Parathyroid adenoma (tissue), 2 donors: Measurements from ENCODE around the gene MEN1.

ENCODE experiments used
- H2AFZ ChIP-seq: fragments of 300-600 bp; sonication (generic); one replicate; pipeline ENCODE4 v1.7.0; 2017; ENCODE audit warnings: antibody characterized with exemption, mild to moderate bottlenecking
- H3K27ac ChIP-seq: fragments of 300-600 bp; sonication (generic); one replicate; pipeline ENCODE4 v1.7.0; 2017
- H3K27me3 ChIP-seq: fragments of 300-600 bp; sonication (generic); one replicate; pipeline ENCODE4 v1.7.0; 2017; ENCODE audit warnings: low read length; ENCODE audit not compliant: control insufficient read depth, insufficient read depth
- H3K36me3 ChIP-seq: fragments of 300-600 bp; sonication (generic); one replicate; pipeline ENCODE4 v1.7.0; 2017; ENCODE audit warnings: low read length; ENCODE audit not compliant: control insufficient read depth, insufficient read depth
- H3K4me1 ChIP-seq: fragments of 300-600 bp; sonication (generic); one replicate; pipeline ENCODE4 v1.7.0; 2017; ENCODE audit warnings: control low read depth
- H3K4me2 ChIP-seq: fragments of 300-600 bp; sonication (generic); one replicate; pipeline ENCODE4 v1.7.0; 2017; ENCODE audit warnings: low read length
- H3K4me3 ChIP-seq: fragments of 300-600 bp; sonication (generic); one replicate; pipeline ENCODE4 v1.7.0; 2017; ENCODE audit warnings: low read depth, low read length
- H3K79me2 ChIP-seq: fragments of 300-600 bp; sonication (generic); one replicate; pipeline ENCODE4 v1.7.0; 2017; ENCODE audit warnings: control low read depth
- H3K9ac ChIP-seq: fragments of 300-600 bp; sonication (generic); one replicate; pipeline ENCODE4 v1.7.0; 2017; ENCODE audit warnings: mild to moderate bottlenecking
- H3K9me3 ChIP-seq: fragments of 300-600 bp; sonication (generic); one replicate; pipeline ENCODE4 v1.7.0; 2017; ENCODE audit warnings: low read length; ENCODE audit not compliant: control insufficient read depth
- CTCF ChIP-seq: fragments of 300-600 bp; sonication (generic); IDR thresholded peaks from one replicate; pipeline ENCODE4 v1.7.0; 2017; ENCODE audit warnings: antibody characterized with exemption, mild to moderate bottlenecking
- donor health status: primary hyperparathyroidism.

The MEN1 gene

GRCh38 chr11:64770120-64770519, 40.2 kb downstream of the MEN1 start:
- H3K9me3 ChIP-seq: no peaks in the 10 kb centered on the region
- H3K27me3 ChIP-seq: no peaks in the 10 kb centered on the region
- no peak overlapping the region for H3K4me3 ChIP-seq
- H3K9ac ChIP-seq: no peak overlapping the region
- H3K36me3 ChIP-seq: no peaks in the 10 kb centered on the region
- peaks cover 4% of the 10 kb centered on the region for H3K4me1 ChIP-seq
- peaks cover 35% of the 10 kb centered on the region for H3K79me2 ChIP-seq
- H3K27ac ChIP-seq: no peak overlapping the region
- no peak for TF ChIP-seq CTCF
- H3K4me2 ChIP-seq: no peak overlapping the region
- no peak overlapping the region for H2AFZ ChIP-seq

DNA sequence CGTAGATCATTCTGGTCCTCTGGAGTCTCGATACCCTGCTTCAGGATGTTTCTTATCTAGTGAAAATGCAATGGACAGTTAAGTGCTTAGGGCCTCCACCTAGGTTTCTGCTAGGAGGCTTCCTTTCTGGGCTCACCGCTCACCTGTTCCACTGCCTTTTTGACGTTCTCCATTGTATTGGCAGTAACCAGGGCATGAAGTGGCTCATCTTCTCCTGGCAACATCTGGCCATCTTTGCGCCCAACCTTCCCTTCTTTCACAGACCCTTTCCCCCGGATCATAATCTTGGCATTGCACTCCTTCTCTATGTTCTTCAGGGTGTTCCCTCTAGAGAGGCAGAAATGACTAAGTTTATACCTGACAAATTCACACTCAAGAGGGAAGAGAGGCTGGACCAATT, 41.1 kb downstream of the MEN1 start:
- Histone ChIP-seq H3K4me2 (no peak overlapping the region), H3K27ac (no peak overlapping the region), H2AFZ (no peak overlapping the region), H3K4me1 (peaks cover 4% of the 10 kb centered on the region), H3K27me3 (no peaks in the 10 kb centered on the region), H3K36me3 (no peaks in the 10 kb centered on the region), H3K79me2 (peaks cover 31% of the 10 kb centered on the region), H3K9me3 (no peaks in the 10 kb centered on the region), H3K9ac (no peak overlapping the region), H3K4me3 (no peak overlapping the region)
- TF ChIP-seq CTCF: no peak

GRCh38 chr11:64768300-64768694, 42.1 kb downstream of the MEN1 start:
- Histone ChIP-seq H3K36me3 (no peaks in the 10 kb centered on the region), H3K9ac (no peak overlapping the region), H3K79me2 (peaks cover 25% of the 10 kb centered on the region), H3K27me3 (no peaks in the 10 kb centered on the region), H3K4me3 (no peak overlapping the region), H2AFZ (no peak overlapping the region), H3K4me2 (no peak overlapping the region), H3K9me3 (no peaks in the 10 kb centered on the region), H3K27ac (no peak overlapping the region), H3K4me1 (peaks cover 11% of the 10 kb centered on the region)
- TF ChIP-seq CTCF: no peak

DNA sequence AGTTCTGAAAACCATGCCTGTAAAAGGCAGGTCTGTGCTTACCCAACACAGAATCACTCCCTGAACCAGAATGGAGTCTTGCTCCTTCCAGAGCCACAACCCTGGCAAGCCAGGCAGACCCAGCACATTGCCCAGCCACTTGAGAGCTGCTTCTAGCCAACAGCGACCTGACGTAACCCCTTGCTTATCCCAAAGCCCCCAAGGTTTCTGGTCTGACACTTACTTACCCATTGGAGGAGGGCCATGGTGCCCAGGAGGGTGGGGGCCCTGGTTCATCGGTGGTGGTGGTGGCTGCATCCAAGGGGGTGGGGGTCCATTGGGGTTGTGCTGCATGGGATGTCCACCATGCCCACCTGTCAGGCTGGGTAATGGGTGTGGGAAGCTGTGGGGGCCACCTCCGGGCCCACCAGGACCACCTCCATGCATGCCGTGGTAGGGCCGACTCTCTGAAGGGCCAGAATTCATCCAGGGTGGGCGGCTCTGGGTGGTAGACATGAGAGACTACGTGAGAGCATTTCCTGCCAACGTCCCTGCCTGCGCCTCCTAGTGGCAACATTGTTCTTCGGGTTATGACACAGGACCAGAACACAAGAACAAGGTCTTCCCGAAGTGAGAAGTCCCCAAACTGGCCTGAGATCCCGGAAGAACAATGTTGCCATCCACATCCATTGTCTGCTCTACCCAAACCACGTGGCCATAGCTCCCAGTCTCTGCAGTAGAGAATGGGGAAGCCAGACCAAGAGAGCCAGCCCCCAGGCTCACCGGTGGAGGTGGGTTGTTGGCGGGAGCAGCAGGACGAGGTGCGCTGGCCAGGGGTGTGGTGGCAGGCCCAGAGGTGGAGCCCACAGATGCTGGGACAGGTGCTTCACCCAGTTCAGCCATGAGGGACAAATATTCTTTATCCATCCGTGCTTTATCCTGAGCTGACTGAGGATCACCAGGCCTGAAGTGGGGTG, 42.7 kb downstream of the MEN1 start:
- peaks cover 20% of the 10 kb centered on the region for H3K79me2 ChIP-seq
- no peaks in the 10 kb centered on the region for H3K9me3 ChIP-seq
- no peak overlapping the region for H3K4me2 ChIP-seq
- peak; percentile 60 for TF ChIP-seq CTCF
- no peak overlapping the region for H3K27ac ChIP-seq
- H3K4me3 ChIP-seq: no peak overlapping the region
- H2AFZ ChIP-seq: no peak overlapping the region
- H3K27me3 ChIP-seq: no peaks in the 10 kb centered on the region
- no peak overlapping the region for H3K9ac ChIP-seq
- peaks cover 14% of the 10 kb centered on the region for H3K4me1 ChIP-seq
- no peaks in the 10 kb centered on the region for H3K36me3 ChIP-seq

- H3K27me3 ChIP-seq: no peaks in the 10 kb centered on the region
- peaks cover 19% of the 10 kb centered on the region for H3K79me2 ChIP-seq
- H2AFZ ChIP-seq: no peak overlapping the region
- no peak overlapping the region for H3K9ac ChIP-seq
- H3K4me1 ChIP-seq: peaks cover 15% of the 10 kb centered on the region
- H3K4me3 ChIP-seq: no peak overlapping the region
- H3K27ac ChIP-seq: no peak overlapping the region
- H3K36me3 ChIP-seq: no peaks in the 10 kb centered on the region
- no peak overlapping the region for H3K4me2 ChIP-seq
- no peak for TF ChIP-seq CTCF
- H3K9me3 ChIP-seq: no peaks in the 10 kb centered on the region
Observed at GRCh38 chr11:64766881-64767280, 43.5 kb downstream of the MEN1 start.
